Coronary artery (tissue), 2 donors: ENCODE results near the gene PPP1R12C.

Source experiments
- DNase-seq: peaks from one replicate; pipeline ENCODE4 v3.0.0-alpha.2; 2017; ENCODE audit warnings: low spot score
- H3K27ac ChIP-seq, 2 donors: fragments of 200-600 bp; sonication (generic); one replicate each; pipeline ENCODE4 v1.5.1; 2016 to 2019
- H3K4me3 ChIP-seq: fragments of 200-600 bp; sonication (generic); 2 replicates; pipeline ENCODE4 v1.5.1; 2016; ENCODE audit warnings: mild to moderate bottlenecking, moderate library complexity
- CTCF ChIP-seq: fragments of 200-600 bp; sonication (generic); IDR thresholded peaks from one replicate; pipeline ENCODE4 v1.5.1; 2019; ENCODE audit warnings: antibody characterized with exemption

Gene PPP1R12C

DNA sequence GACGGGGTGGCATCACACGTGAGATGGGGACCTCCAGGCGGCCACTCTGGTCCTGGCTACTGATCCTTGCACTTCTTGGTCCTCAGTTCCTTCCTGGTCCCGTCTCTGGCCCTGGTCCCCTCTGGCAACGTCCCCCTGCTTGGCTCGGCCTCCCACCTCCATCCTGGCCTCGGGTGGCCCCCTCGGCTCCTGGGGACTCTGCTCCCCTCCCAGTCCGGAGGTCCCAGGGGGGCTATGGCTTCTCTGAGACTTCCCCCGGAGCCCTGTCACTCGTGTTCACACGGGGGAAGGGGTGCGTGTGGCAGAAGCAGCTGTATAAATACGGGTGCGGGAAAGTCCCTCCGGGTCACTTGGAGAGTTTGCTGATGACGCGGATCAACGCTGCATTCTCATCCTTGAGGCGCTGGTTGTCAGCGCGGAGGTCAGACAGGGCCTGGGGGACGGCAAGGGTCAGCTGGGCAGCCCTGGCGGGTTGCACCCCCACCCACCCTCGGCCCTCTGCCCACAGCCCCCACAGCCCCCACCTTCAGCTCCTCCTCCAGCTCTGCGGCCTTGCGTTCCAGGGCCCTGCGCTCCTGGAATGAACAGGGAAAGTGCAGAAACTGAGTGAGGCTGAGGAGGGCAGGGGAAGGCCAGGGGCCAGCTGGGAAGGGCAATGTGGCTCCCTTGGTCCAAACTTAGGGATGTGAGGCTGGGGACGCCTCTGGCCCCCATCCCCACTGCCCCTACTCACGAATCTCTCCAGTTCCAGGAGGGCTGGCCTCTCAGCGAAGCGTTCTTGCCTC, 26.1 kb downstream of the PPP1R12C start:
- DNase-seq: no peak
- no peak for TF ChIP-seq CTCF
- Histone ChIP-seq H3K4me3 (no peak overlapping the region), H3K27ac (no peak overlapping the region)

DNA sequence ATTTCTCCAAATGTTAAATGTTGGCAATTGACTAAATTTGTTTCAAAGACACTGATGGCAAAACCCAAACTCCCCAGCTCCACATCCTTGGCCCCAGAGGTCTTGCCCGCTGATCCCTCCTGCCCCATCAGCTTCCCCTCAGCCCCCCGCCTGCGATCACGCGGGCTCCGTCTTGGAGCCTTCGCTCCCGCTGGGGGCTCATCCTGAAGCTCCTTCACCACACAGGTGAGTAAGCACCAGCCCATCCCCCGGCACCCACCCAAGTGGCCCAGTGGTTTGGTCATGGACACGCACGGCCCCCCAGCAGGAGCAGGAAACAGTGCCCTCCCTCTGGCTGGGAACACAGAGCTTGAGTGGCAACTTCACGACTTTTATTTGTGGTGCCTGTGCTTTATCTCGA, 26.9 kb downstream of the PPP1R12C start:
- Histone ChIP-seq H3K27ac (no peak overlapping the region), H3K4me3 (no peak overlapping the region)
- no peak for TF ChIP-seq CTCF
- DNase-seq: no peak

DNA sequence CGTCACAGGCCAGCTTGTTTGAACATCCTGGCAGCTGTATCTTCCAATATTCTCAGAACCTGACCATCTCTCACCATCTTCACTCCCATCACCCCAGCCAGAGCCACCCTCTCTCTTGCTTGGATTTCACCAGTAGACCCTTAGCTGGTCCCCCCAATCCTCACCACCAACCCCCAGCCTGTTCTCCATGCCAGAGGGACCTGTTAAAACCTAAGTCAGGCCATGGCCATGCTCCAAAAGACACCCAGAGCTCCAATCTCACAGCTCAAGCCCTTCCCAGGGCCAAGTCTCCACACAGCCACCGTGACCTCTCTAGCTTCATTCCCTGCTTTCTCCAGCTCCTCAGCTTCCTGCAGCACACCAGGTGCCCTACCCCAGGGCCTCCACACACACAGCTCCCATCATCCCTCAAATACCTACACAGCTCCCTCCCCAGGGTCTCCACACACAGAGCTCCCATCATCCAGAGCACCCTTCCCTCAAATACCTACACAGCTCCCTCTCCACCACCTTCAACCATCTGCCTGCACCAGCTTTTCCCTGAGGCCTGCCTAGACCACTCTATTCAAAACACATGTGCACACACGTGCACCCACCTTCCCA, 28.0 kb downstream of the PPP1R12C start:
- DNase-seq: no peak
- TF ChIP-seq CTCF: no peak
- Histone ChIP-seq H3K4me3 (no peak overlapping the region), H3K27ac (no peak overlapping the region)

- H3K27ac ChIP-seq: no peak overlapping the region
- no peak for DNase-seq
- TF ChIP-seq CTCF: peak; percentile 87
- no peak overlapping the region for H3K4me3 ChIP-seq
Observed at GRCh38 chr19:55088543-55089341, 28.7 kb downstream of the PPP1R12C start.

DNA sequence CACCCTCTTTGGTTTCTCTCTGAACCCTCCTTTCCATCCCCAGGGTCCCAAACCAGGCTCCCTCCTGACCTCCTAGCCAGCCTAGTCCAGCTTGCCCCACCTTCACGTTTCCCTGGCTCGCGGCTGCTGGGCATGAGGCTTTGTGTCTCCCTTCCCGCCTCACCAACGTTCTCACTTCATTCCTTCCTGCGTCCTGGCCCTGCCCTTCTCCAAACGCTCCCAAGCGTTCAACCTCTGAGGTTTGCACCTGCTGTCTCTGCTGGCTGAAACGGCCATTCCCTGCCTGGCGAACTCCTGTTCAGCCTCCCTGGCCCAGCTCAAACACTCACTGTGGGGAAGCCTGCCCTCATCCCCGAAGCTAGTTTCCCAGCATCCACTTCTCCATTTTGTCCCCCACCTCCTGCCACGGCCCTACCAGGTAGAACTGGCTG, 29.4 kb downstream of the PPP1R12C start:
- no peak for DNase-seq
- peak overlapping the region; percentile 74 for H3K4me3 ChIP-seq
- no peak overlapping the region for H3K27ac ChIP-seq
- TF ChIP-seq CTCF: no peak

GRCh38 chr19:55087542-55087901, 29.9 kb downstream of the PPP1R12C start:
- TF ChIP-seq CTCF: no peak
- Histone ChIP-seq H3K27ac (no peak overlapping the region), H3K4me3 (peak overlapping the region; percentile 74)
- no peak for DNase-seq
